ENCODE measurements around the gene PIWIL1.

The PIWIL1 gene

GRCh38 chr12:130394906-130395305 lies 57.2 kb downstream of the PIWIL1 start:
- DNase-seq (ENCODE audit: low spot score) = no peak
- no peak for TF ChIP-seq CTCF (IDR thresholded peaks at IDR 0.05; ENCODE audit: borderline replicate concordance, control extremely low read depth, extremely low read depth, insufficient read depth, missing control alignments)
- in situ Hi-C loops (cut with MboI; ENCODE audit: low sequenced_read_pairs, unreplicated experiment) = no loop called here

GRCh38 chr12:130396667-130397066 lies 59.0 kb downstream of the PIWIL1 start:
- DNase-seq (ENCODE audit: low spot score) = no peak
- in situ Hi-C loops (cut with MboI; ENCODE audit: low sequenced_read_pairs, unreplicated experiment) = no loop called here
- TF ChIP-seq CTCF (IDR thresholded peaks at IDR 0.05; ENCODE audit: borderline replicate concordance, control extremely low read depth, extremely low read depth, insufficient read depth, missing control alignments) = no peak

GRCh38 chr12:130398100-130398848 lies 60.6 kb downstream of the PIWIL1 start:
- in situ Hi-C loops (cut with MboI; ENCODE audit: low sequenced_read_pairs, unreplicated experiment) = no loop called here
- no peak for TF ChIP-seq CTCF (IDR thresholded peaks at IDR 0.05; ENCODE audit: borderline replicate concordance, control extremely low read depth, extremely low read depth, insufficient read depth, missing control alignments)
- no peak for DNase-seq (ENCODE audit: low spot score)

- in situ Hi-C loops (cut with MboI; ENCODE audit: low sequenced_read_pairs, unreplicated experiment) = no loop called here
- no peak for TF ChIP-seq CTCF (IDR thresholded peaks at IDR 0.05; ENCODE audit: borderline replicate concordance, control extremely low read depth, extremely low read depth, insufficient read depth, missing control alignments)
- no peak for DNase-seq (ENCODE audit: low spot score)
Observed at GRCh38 chr12:130401703-130402102, 64.0 kb downstream of the PIWIL1 start.

- in situ Hi-C loops (cut with MboI; ENCODE audit: low sequenced_read_pairs, unreplicated experiment) = no loop called here
- TF ChIP-seq CTCF (IDR thresholded peaks at IDR 0.05; ENCODE audit: borderline replicate concordance, control extremely low read depth, extremely low read depth, insufficient read depth, missing control alignments) = no peak
- DNase-seq (ENCODE audit: low spot score) = no peak
Observed at GRCh38 chr12:130405332-130405731, 67.6 kb downstream of the PIWIL1 start.

- in situ Hi-C loops (cut with MboI; ENCODE audit: low sequenced_read_pairs, unreplicated experiment) = no loop called here
- DNase-seq (ENCODE audit: low spot score) = no peak
- TF ChIP-seq CTCF (IDR thresholded peaks at IDR 0.05; ENCODE audit: borderline replicate concordance, control extremely low read depth, extremely low read depth, insufficient read depth, missing control alignments) = no peak
Observed at GRCh38 chr12:130412384-130412783, 74.7 kb downstream of the PIWIL1 start.
